ENCODE data around the gene DACT2.

- TF ChIP-seq CTCF (IDR thresholded peaks at IDR 0.05) (no peak), JUN (CRISPR knock-in tag; IDR thresholded peaks at IDR 0.05) (no peak), ZSCAN18 (CRISPR knock-in tag; IDR thresholded peaks at IDR 0.05) (no peak), USF2 (CRISPR knock-in tag; IDR thresholded peaks at IDR 0.05) (no peak), ZNF512 (CRISPR knock-in tag; IDR thresholded peaks at IDR 0.05; ENCODE audit: borderline replicate concordance) (no peak), RORB (CRISPR knock-in tag; IDR thresholded peaks at IDR 0.05) (no peak)
Observed at GRCh38 chr6:168314948-168315347, 4.6 kb downstream of the DACT2 start.
